T-helper 2 cell treated with Interferon-gamma antibody and Interleukin-4, amounts not matched to agents 5 μg/mL and 100 μg/mL, for 36 hours (primary cell): Measurements from ENCODE around the gene HMGN5.

Experiments
- DNase-seq: peaks from one replicate; pipeline ENCODE4 v3.0.0; 2021; ENCODE audit warnings: low spot score
- H3K27ac Mint-ChIP-seq: one replicate; pipeline ENCODE4 v1.8.0; 2021; ENCODE audit warnings: mild to moderate bottlenecking, mixed read lengths
- H3K27me3 Mint-ChIP-seq: one replicate; pipeline ENCODE4 v1.8.0; 2021; ENCODE audit warnings: low read depth, mixed read lengths
- H3K36me3 Mint-ChIP-seq: one replicate; pipeline ENCODE4 v1.8.0; 2021; ENCODE audit warnings: low read depth, mixed read lengths
- H3K4me1 Mint-ChIP-seq: one replicate; pipeline ENCODE4 v1.8.0; 2021; ENCODE audit warnings: low read depth, mixed read lengths
- H3K4me3 Mint-ChIP-seq: one replicate; pipeline ENCODE4 v1.8.0; 2022; ENCODE audit warnings: mild to moderate bottlenecking, moderate library complexity, mixed read lengths
- H3K9me3 Mint-ChIP-seq: one replicate; pipeline ENCODE4 v1.8.0; 2021; ENCODE audit warnings: mixed read lengths

Gene HMGN5, protein sequence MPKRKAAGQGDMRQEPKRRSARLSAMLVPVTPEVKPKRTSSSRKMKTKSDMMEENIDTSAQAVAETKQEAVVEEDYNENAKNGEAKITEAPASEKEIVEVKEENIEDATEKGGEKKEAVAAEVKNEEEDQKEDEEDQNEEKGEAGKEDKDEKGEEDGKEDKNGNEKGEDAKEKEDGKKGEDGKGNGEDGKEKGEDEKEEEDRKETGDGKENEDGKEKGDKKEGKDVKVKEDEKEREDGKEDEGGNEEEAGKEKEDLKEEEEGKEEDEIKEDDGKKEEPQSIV

DNA sequence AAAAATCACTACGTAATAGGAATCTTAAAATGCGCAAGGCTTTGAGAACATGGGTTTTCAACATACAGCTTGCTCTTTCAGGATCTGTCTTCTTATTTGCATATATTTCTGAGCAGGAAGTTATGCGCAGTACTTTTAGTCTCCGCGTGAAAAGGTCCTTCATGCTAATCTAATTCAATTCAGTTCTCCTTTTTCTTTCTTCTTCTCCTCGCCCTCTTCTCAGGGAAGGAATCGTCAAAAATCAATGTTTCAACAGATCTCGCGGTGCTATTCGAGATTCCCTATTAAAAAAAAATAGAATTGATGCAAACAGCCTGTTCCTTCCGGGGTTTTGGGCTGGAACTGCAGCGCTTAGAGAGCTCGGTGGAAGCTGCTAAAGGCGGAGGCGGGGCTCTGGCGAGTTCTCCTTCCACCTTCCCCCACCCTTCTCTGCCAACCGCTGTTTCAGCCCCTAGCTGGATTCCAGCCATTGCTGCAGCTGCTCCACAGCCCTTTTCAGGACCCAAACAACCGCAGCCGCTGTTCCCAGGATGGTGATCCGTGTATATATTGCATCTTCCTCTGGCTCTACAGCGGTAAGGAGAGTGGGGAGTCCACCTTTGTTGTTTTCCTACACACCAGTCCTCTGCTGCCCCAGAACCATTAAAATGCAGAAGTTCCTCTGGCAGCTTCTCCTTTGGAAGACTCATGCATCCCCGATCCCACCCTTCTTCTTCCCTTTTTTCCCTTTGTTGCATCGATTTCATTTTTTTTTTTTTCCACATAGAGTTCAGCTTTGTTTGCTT, at the start of gene HMGN5, which contains the start of gene SH3BGRL:
TSS of gene HMGN5 (minus strand) at position 243 of the 785 bp plus-strand sequence. CDS start 80,364 bp downstream, outside the sequence.
TSS of gene SH3BGRL (plus strand) at position 432 of the 785 bp plus-strand sequence. CDS start at position 531, 99 bp downstream.
- Mint-ChIP-seq H3K4me3 (peak within 1 kb of the TSS; percentile 94), H3K27me3 (no peaks in the 10 kb centered on the region), H3K4me1 (peaks cover 26% of the 10 kb centered on the region), H3K27ac (peak within 1 kb of the TSS; percentile 96), H3K36me3 (peaks cover 15% of the 10 kb centered on the region), H3K9me3 (no peaks in the 10 kb centered on the region)
- DNase-seq, result peak; percentile 60

DNA sequence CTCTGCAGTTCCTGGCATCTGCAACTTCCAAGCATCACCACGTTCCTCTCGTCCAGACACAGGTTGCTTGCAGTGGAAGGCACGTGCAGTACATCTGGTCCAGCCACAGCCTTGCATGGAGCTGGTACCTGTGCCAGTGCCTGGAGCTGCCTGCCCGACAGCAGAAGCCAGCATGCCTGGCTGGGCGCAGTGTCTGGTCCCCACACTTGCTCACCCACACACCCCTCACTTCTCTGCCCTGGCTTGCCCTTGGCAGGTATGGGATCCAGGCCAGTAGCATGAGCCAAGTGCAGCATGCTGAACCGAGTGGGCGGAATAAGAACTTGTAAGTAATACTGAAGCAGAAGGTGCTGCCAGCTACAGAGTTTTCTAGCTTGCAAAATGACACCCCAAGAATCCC, 40.0 kb upstream of the HMGN5 start:
- Mint-ChIP-seq H3K27ac (no peak overlapping the region), H3K4me3 (no peak overlapping the region), H3K9me3 (peaks cover 18% of the 10 kb centered on the region), H3K27me3 (no peaks in the 10 kb centered on the region), H3K36me3 (peaks cover 34% of the 10 kb centered on the region), H3K4me1 (peaks cover 1% of the 10 kb centered on the region)
- no peak for DNase-seq

DNA sequence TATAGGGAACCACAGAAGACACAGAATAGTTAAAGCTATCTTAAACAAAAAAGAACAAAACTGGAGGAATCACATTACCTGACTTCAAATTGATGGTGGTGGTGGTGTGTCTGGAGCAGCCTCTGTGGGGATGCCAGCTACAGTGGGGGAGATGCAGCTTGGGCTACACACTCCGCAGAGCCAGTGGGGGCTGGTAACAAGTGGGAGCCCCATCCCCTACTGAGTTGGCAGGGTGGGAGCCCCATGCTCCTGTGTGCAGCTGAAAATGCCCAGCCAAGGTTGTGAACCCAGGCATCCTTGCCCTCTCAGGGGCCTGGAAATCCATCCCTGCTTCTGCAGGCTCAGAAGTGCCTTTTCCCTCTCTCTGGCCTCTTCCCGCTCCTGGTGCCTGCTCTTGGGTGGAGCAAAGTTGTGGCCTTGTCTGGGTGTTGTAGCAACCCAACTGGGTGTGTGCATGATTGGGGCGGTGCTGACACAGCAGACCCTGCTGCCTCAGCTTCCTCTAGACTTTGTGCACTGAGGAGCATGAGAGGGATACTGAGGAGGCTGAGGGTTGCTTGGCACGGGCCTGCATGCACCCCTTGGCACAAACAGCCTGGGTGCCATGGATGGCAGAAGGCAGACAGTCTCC, 39.1 kb upstream of the HMGN5 start:
- H3K27me3 Mint-ChIP-seq, result no peaks in the 10 kb centered on the region
- H3K36me3 Mint-ChIP-seq, result peaks cover 39% of the 10 kb centered on the region
- no peak overlapping the region for H3K4me3 Mint-ChIP-seq
- H3K4me1 Mint-ChIP-seq, result peaks cover 1% of the 10 kb centered on the region
- no peak for DNase-seq
- H3K9me3 Mint-ChIP-seq, result peaks cover 22% of the 10 kb centered on the region
- no peak overlapping the region for H3K27ac Mint-ChIP-seq

DNA sequence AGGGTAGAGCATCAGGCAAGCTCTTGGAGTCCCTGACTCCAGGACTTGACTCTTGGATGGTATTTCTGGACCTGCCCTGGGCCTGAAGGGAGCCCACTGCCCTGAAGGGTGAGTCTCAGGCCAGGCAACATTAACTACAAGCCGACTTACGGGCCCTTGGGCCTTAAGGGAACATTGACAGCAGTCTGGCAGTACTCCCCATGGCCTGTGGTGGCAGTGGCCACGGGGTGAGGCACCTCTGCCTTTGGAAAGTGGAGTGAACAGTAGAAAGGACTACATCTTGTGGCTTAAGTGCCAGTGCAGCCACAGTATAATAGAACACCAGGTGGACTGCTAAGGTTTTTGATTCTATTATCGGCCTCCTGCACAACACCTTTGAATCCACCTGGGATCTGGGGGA, 36.5 kb upstream of the HMGN5 start:
- peaks cover 27% of the 10 kb centered on the region for H3K9me3 Mint-ChIP-seq
- H3K4me3 Mint-ChIP-seq, result no peak overlapping the region
- peaks cover 51% of the 10 kb centered on the region for H3K36me3 Mint-ChIP-seq
- DNase-seq, result no peak
- no peaks in the 10 kb centered on the region for H3K4me1 Mint-ChIP-seq
- H3K27ac Mint-ChIP-seq, result no peak overlapping the region
- H3K27me3 Mint-ChIP-seq, result no peaks in the 10 kb centered on the region

DNA sequence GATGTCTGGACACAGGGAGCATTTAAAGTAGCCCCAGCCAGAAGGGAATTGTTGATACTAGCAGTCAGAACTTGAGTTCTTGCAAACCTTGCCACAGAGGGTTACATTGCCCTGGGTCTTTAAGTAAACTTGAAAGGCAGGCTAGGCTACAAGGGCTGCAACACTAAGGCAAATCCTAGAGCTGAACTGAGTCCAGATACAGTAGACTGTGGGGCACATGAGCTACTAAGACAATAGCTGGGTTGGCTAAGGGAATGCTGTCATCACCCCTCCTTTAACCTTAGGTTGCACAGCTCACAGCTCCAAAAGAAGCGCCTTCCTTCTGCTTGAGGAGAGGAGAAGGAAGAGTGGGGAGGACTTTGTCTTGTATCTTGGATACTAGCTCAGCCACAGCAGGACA, 35.8 kb upstream of the HMGN5 start:
- DNase-seq, result no peak
- Mint-ChIP-seq H3K4me3 (no peak overlapping the region), H3K27ac (no peak overlapping the region), H3K27me3 (no peaks in the 10 kb centered on the region), H3K4me1 (no peaks in the 10 kb centered on the region), H3K36me3 (peaks cover 52% of the 10 kb centered on the region), H3K9me3 (peaks cover 28% of the 10 kb centered on the region)

DNA sequence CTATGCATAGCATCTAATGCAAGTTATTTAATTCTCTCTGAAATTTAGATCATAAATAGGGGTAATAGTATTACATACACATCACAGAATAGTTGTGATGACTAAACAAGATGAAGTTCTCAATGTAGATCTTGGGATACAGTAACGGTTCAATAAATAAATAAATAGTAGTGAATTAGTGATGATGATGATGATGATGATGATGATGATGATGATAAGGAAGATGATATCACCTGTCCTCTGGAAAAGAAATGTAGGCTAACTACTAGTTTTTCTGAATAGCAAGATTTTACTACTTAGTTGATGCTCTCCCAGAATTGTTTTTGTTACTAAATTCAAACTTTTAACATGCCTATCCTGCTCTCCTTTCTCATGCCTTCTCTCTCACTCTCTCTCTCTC, 30.5 kb upstream of the HMGN5 start:
- Mint-ChIP-seq H3K36me3 (peaks cover 29% of the 10 kb centered on the region), H3K27ac (no peak overlapping the region)

DNA sequence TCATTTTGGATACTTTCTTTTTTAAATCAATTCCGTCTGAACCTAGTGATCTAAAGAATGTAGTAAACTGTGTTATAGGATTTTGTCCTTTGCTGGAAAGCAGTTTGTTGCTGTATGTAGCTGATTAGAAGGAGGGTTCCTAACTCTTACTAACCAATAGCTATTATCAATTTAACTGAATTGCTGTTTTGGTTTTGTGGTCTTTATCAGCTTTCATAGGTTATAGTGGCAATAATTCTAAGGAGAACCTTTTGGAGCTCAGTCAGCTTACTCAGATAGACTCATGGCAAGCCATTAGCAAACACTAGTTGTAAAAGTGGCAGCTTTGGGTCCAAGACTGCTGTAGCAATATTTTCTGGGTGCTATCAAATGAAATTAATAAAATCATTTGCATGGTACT, 29.8 kb upstream of the HMGN5 start:
- peaks cover 22% of the 10 kb centered on the region for H3K36me3 Mint-ChIP-seq
- no peaks in the 10 kb centered on the region for H3K27me3 Mint-ChIP-seq
- no peak overlapping the region for H3K4me3 Mint-ChIP-seq
- H3K27ac Mint-ChIP-seq, result no peak overlapping the region
- DNase-seq, result no peak
- peaks cover 2% of the 10 kb centered on the region for H3K4me1 Mint-ChIP-seq
- H3K9me3 Mint-ChIP-seq, result peaks cover 10% of the 10 kb centered on the region

More for the DNA sequence above, 30.5 kb upstream of the HMGN5 start:
- H3K27me3 Mint-ChIP-seq, result no peaks in the 10 kb centered on the region
- no peak overlapping the region for H3K4me3 Mint-ChIP-seq
- H3K4me1 Mint-ChIP-seq, result peaks cover 2% of the 10 kb centered on the region
- DNase-seq, result no peak
- H3K9me3 Mint-ChIP-seq, result peaks cover 10% of the 10 kb centered on the region

DNA sequence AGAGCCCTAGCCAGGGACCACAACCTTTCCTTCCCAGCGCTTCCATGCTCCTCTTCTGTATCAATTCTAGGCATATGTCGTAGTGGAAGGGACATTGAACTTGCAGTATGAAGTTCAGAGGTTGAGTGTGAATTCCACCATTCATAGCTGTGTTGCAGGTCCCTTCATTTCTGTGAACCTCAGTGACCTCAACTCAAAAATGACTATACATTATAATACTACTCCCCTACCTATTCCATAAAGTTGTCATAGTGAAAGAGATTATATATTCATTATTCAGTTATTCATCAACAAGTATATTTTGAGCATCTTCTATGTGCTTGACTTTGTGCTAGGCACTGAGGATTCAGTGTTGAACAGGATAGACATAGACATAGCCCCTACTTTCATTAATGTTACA, 28.2 kb upstream of the HMGN5 start:
- no peak overlapping the region for H3K27ac Mint-ChIP-seq
- no peaks in the 10 kb centered on the region for H3K27me3 Mint-ChIP-seq
- no peak for DNase-seq
- peaks cover 5% of the 10 kb centered on the region for H3K9me3 Mint-ChIP-seq
- H3K36me3 Mint-ChIP-seq, result peaks cover 13% of the 10 kb centered on the region
- no peak overlapping the region for H3K4me3 Mint-ChIP-seq
- H3K4me1 Mint-ChIP-seq, result peaks cover 2% of the 10 kb centered on the region

DNA sequence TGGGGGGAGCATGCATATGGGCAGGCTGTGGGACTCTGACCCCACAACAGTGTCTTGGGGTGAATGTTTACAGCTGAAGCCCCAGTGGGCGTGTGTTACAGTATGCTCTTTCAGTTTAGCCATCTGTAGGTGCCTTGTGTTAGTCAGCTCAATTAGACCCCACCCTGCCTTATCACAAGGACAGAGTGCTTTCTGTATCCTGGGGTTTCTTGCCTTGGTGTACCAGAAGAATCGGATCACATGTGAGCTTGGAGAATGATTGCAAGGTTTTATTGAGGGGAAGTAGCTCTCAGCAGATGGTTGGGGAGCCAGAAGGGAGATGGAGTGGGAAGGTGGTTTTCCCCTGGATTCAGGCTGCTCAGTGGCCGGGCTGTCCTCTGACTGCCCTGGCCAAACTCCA, 27.5 kb upstream of the HMGN5 start:
- no peak overlapping the region for H3K27ac Mint-ChIP-seq
- H3K4me3 Mint-ChIP-seq, result no peak overlapping the region
- H3K4me1 Mint-ChIP-seq, result peaks cover 2% of the 10 kb centered on the region
- H3K36me3 Mint-ChIP-seq, result peaks cover 11% of the 10 kb centered on the region
- peaks cover 5% of the 10 kb centered on the region for H3K9me3 Mint-ChIP-seq
- H3K27me3 Mint-ChIP-seq, result no peaks in the 10 kb centered on the region
- DNase-seq, result no peak

DNA sequence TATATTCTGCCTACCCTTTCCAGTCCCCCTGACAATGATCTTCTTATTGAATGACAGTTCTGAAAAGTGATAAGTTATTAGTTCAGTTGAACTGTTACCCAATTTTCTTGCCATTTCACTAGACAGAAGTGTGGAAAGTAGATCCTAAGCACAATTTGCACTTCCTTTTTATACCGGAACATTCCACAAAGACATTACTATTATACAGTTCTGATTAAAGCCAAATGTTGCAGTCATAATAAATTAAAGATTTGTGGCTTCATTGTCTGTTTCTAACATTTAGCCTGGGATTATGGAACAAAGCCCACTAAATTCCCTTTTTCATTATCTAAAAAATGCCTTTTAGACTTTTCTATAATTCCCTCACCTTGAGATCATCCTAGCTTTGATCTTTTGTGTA, 14.0 kb upstream of the HMGN5 start:
- no peak overlapping the region for H3K4me3 Mint-ChIP-seq
- peaks cover 25% of the 10 kb centered on the region for H3K36me3 Mint-ChIP-seq
- no peak for DNase-seq
- H3K4me1 Mint-ChIP-seq, result peaks cover 2% of the 10 kb centered on the region
- no peaks in the 10 kb centered on the region for H3K27me3 Mint-ChIP-seq
- H3K9me3 Mint-ChIP-seq, result no peaks in the 10 kb centered on the region
- H3K27ac Mint-ChIP-seq, result no peak overlapping the region

DNA sequence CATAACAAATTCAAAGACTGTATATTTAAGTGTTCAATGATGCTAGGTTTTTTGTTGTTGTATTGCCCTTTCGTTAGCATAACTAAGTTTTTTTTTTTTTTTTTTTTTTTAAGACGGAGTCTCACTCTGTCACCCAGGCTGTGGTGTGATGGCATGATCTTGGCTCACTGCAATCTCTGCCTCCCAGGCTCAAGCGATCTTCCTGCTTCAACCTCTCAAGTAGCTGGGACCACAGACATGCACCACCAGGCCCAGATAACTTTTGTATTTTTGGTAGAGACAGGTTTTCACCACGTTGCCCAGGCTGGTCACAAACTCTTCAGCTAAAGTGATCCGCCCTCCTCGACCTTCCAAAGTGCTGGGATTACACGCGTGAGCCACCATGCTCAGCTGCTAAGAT, 7.2 kb upstream of the HMGN5 start:
- DNase-seq, result no peak
- Mint-ChIP-seq H3K36me3 (peaks cover 25% of the 10 kb centered on the region), H3K4me3 (no peak overlapping the region), H3K9me3 (no peaks in the 10 kb centered on the region), H3K27ac (no peak overlapping the region), H3K27me3 (no peaks in the 10 kb centered on the region), H3K4me1 (peaks cover 9% of the 10 kb centered on the region)

DNA sequence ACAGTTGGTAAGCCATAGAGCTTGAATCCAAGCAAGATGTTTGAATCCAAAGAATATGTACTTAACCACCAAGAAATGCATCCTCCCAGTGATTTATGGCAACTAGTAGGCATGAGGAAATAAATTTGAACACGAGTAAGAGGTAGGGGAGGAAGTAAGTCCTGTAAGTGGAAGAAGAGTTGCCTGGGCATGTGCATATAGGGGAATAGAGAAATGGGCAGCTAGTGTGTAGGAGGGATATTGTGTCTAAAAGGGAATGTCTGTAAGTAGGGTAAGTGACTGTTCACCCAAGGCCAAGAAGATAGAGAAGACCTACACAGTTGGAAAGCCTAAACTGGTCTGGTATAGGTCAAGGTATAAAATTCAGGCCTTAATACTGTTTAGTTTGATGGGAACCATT, 4.8 kb upstream of the HMGN5 start:
- no peak overlapping the region for H3K4me3 Mint-ChIP-seq
- peaks cover 23% of the 10 kb centered on the region for H3K36me3 Mint-ChIP-seq
- no peak overlapping the region for H3K27ac Mint-ChIP-seq
- H3K4me1 Mint-ChIP-seq, result peaks cover 21% of the 10 kb centered on the region
- DNase-seq, result no peak
- no peaks in the 10 kb centered on the region for H3K9me3 Mint-ChIP-seq
- no peaks in the 10 kb centered on the region for H3K27me3 Mint-ChIP-seq

DNA sequence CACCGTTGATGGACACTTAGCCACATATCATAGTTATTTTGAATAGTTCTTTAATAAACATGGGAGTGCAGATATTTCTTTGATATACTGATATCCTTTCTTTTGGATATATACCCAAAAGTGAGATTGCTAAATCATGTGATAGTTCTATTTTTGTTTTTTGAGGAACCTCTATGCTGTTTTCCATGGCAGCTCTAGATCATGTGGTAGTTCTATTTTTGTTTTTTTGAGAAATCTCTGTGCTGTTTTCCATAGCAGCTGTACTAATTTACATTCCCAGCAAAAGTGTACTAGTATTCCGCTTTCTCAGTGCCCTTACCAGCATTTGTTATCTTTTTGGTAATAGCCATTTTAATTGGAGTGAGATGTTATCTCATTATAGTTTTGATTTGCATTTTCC, 3.8 kb upstream of the HMGN5 start:
- Mint-ChIP-seq H3K27ac (no peak overlapping the region), H3K4me3 (no peak overlapping the region), H3K36me3 (peaks cover 20% of the 10 kb centered on the region), H3K27me3 (no peaks in the 10 kb centered on the region), H3K4me1 (peaks cover 26% of the 10 kb centered on the region), H3K9me3 (no peaks in the 10 kb centered on the region)
- DNase-seq, result no peak

DNA sequence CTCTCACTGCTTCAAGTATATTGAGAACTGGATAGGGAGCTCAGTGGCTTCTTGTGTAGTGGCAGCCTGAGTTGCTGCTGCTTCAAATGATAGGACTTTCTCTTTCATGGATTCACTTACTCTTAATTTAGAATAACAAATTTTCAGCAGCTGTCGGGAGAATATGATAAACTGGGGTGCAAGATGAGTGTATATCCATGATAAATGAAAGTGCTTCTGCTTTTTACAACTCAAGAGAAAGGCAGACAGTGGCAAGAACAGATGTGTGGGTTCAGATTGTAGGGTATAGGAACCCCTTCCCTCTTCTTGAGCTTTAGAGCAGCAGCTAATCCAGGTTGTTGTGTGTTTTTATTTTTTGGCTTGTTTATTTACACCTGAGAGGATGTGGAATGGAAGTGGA, 1.2 kb upstream of the HMGN5 start:
- Mint-ChIP-seq H3K9me3 (no peaks in the 10 kb centered on the region), H3K27ac (peak overlapping the region; percentile 96)

More for the DNA sequence above, 1.2 kb upstream of the HMGN5 start:
- Mint-ChIP-seq H3K4me3 (peak overlapping the region; percentile 94), H3K4me1 (peaks cover 26% of the 10 kb centered on the region), H3K36me3 (peaks cover 19% of the 10 kb centered on the region), H3K27me3 (no peaks in the 10 kb centered on the region)
- no peak for DNase-seq
